GM23338 (cell line): ENCODE measurements around the gene PLA2G10. TPM values are rescaled to one million over a fixed set of nuclear protein-coding genes. Genes with fewer than 3 reads are reported as not detected.

Source experiments
- ATAC-seq: fragments of 200-7000 bp; cut with Tn5 transposase; 3 replicates; pipeline ENCODE4 v1.9.1; 2020
- DNase-seq: peaks from one replicate; pipeline ENCODE4 v3.0.0-alpha.2; 2015; ENCODE audit warnings: low spot score
- H2AFZ ChIP-seq: fragments of 200-600 bp; sonication (generic); 2 replicates; pipeline ENCODE4 v1.8.0; 2016; ENCODE audit warnings: antibody characterized with exemption, mild to moderate bottlenecking, moderate library complexity
- H3F3A ChIP-seq: fragments of 200-600 bp; sonication (generic); replicated peaks from 2 replicates; pipeline ENCODE4 v1.8.0; 2017; ENCODE audit warnings: antibody characterized with exemption, mixed run types, low read depth
- H3K27ac ChIP-seq: fragments of 200-600 bp; sonication (generic); 2 replicates; pipeline ENCODE4 v1.6.1; 2016; ENCODE audit warnings: low read depth
- H3K27me3 ChIP-seq: fragments of 200-600 bp; sonication (generic); 2 replicates; pipeline ENCODE4 v1.8.0; 2016; ENCODE audit warnings: mild to moderate bottlenecking, mixed run types, moderate library complexity; ENCODE audit not compliant: insufficient read depth
- H3K36me3 ChIP-seq: fragments of 200-600 bp; sonication (generic); 2 replicates; pipeline ENCODE4 v1.8.0; 2016; ENCODE audit warnings: mild to moderate bottlenecking; ENCODE audit not compliant: insufficient read depth
- H3K4me1 ChIP-seq: fragments of 200-600 bp; sonication (generic); 2 replicates; pipeline ENCODE4 v1.8.0; 2016; ENCODE audit warnings: mild to moderate bottlenecking, moderate library complexity; ENCODE audit not compliant: insufficient read depth
- H3K4me2 ChIP-seq: fragments of 200-600 bp; sonication (generic); 2 replicates; pipeline ENCODE4 v1.7.1; 2017; ENCODE audit warnings: mixed run types
- H3K4me3 ChIP-seq: fragments of 200-600 bp; sonication (generic); 2 replicates; pipeline ENCODE4 v1.6.1; 2016; ENCODE audit warnings: mixed run types
- H3K79me2 ChIP-seq: fragments of 200-600 bp; sonication (generic); replicated peaks from 2 replicates; pipeline ENCODE4 v1.8.0; 2017; ENCODE audit warnings: mild to moderate bottlenecking; ENCODE audit not compliant: insufficient read depth
- H3K9me2 ChIP-seq: fragments of 200-600 bp; sonication (generic); 2 replicates; pipeline ENCODE4 v1.8.0; 2017; ENCODE audit not compliant: insufficient read depth
- H4K20me1 ChIP-seq: fragments of 200-600 bp; sonication (generic); replicated peaks from 2 replicates; pipeline ENCODE4 v1.8.0; 2017; ENCODE audit warnings: mild to moderate bottlenecking; ENCODE audit not compliant: insufficient read depth
- H3K27ac Mint-ChIP-seq: 2 replicates; pipeline ENCODE4 v1.8.0; 2020; ENCODE audit warnings: inconsistent platforms, mild to moderate bottlenecking, moderate library complexity, mixed read lengths
- H3K27me3 Mint-ChIP-seq: 3 replicates; pipeline ENCODE4 v1.8.0; 2022; ENCODE audit warnings: low read depth, mild to moderate bottlenecking, moderate library complexity, mixed read lengths, inconsistent platforms; ENCODE audit not compliant: insufficient read depth, poor library complexity
- H3K36me3 Mint-ChIP-seq: 3 replicates; pipeline ENCODE4 v1.8.0; 2021; ENCODE audit warnings: low read depth, mild to moderate bottlenecking, inconsistent platforms, moderate library complexity, mixed read lengths
- H3K4me1 Mint-ChIP-seq: 3 replicates; pipeline ENCODE4 v1.8.0; 2020; ENCODE audit warnings: mild to moderate bottlenecking, inconsistent platforms, mixed read lengths
- H3K4me3 Mint-ChIP-seq: 3 replicates; pipeline ENCODE4 v1.8.0; 2021; ENCODE audit warnings: moderate library complexity, mild to moderate bottlenecking, inconsistent platforms, mixed read lengths
- H3K9me3 Mint-ChIP-seq: 3 replicates; pipeline ENCODE4 v1.8.0; 2020; ENCODE audit warnings: moderate library complexity, mild to moderate bottlenecking, inconsistent platforms, mixed read lengths
- CREB1 ChIP-seq: fragments of 250-450 bp; sonication (Bioruptor Pico); IDR thresholded peaks from 2 replicates; pipeline ENCODE4 v1.5.0; 2020; ENCODE audit warnings: low read depth, mild to moderate bottlenecking, moderate library complexity
- CTCF ChIP-seq, 2 experiments: fragments of 200-600 bp in 1 of 2; sonication (generic) in 1 of 2; conservative IDR thresholded peaks; 2 replicates each; pipeline versions ENCODE4 v1.5.1 to v1.6.1; 2016 to 2017; ENCODE audit warnings: antibody characterized with exemption in 2 of 2, low read depth in 2 of 2, mild to moderate bottlenecking in 2 of 2, moderate library complexity in 1 of 2
- EZH2 ChIP-seq: fragments of 200-600 bp; sonication (generic); IDR thresholded peaks from one replicate; pipeline ENCODE4 v1.8.0; 2017; ENCODE audit warnings: antibody characterized with exemption, mild to moderate bottlenecking, low read depth; ENCODE audit not compliant: unreplicated experiment
- EZH2phosphoT487 ChIP-seq: fragments of 200-600 bp; sonication (generic); IDR thresholded peaks from one replicate; pipeline ENCODE4 v1.8.1; 2018; ENCODE audit warnings: antibody characterized with exemption; ENCODE audit not compliant: unreplicated experiment
- JUNB ChIP-seq: IDR thresholded peaks from one replicate; pipeline ENCODE4 v1.6.1; 2016; ENCODE audit warnings: antibody characterized with exemption; ENCODE audit not compliant: unreplicated experiment
- NANOG ChIP-seq: IDR thresholded peaks from 2 replicates; pipeline ENCODE4 v1.6.1; 2016; ENCODE audit warnings: antibody characterized with exemption, borderline replicate concordance
- POLR2AphosphoS5 ChIP-seq: IDR thresholded peaks from 2 replicates; pipeline ENCODE4 v1.6.1; 2016; ENCODE audit warnings: antibody characterized with exemption, low read depth
- REST ChIP-seq: IDR thresholded peaks from one replicate; pipeline ENCODE4 v1.6.1; 2018; ENCODE audit warnings: antibody characterized with exemption; ENCODE audit not compliant: unreplicated experiment
- STAT1 ChIP-seq: IDR thresholded peaks from one replicate; pipeline ENCODE4 v1.6.1; 2016; ENCODE audit warnings: antibody characterized with exemption; ENCODE audit not compliant: unreplicated experiment
- ZNF114 ChIP-seq: fragments of 250-450 bp; sonication (Bioruptor Pico); IDR thresholded peaks from 2 replicates; pipeline ENCODE4 v1.5.0; 2020; ENCODE audit warnings: mild to moderate bottlenecking, moderate library complexity
- ZNF331 ChIP-seq: fragments of 250-450 bp; sonication (Bioruptor Pico); IDR thresholded peaks from 2 replicates; pipeline ENCODE4 v1.5.0; 2020; ENCODE audit warnings: low read depth, mild to moderate bottlenecking, moderate library complexity
- ZNF462 ChIP-seq: fragments of 250-450 bp; sonication (Bioruptor Pico); IDR thresholded peaks from 2 replicates; pipeline ENCODE4 v1.5.0; 2020; ENCODE audit warnings: mild to moderate bottlenecking, moderate library complexity
- polyA plus RNA-seq: library from polyadenylated mRNA; unstranded; fragments of >200 nt; fragmentation: Nextera tagmentation; extraction: Ambion mirVana; gene quantifications from 2 replicates; pipeline ENCODE4 v1.2.1, GENCODE V29; 2016
- total RNA-seq: library from RNA; depleted of rRNA; stranded (reverse); fragments of >200 nt; shearing (Covaris generic); gene quantifications from 2 replicates; pipeline ENCODE4 v1.2.3, GENCODE V29; 2014

Gene PLA2G10
- total and polyA plus RNA-seq, 2 experiments from 2014 or later: 0.94 to 1.2 TPM

- no peak for TF ChIP-seq ZNF114 (CRISPR knock-in tag)
- TF ChIP-seq JUNB: no peak
- TF ChIP-seq CREB1 (CRISPR knock-in tag): no peak
- TF ChIP-seq CTCF (conservative IDR thresholded peaks at IDR 0.05; ENCODE audit: low read depth in 2 of 2): no peak
Measured at GRCh38 chr16:14635395-14636165, 58.5 kb downstream of the PLA2G10 start (continued).

GRCh38 chr16:14634389-14634725 lies 59.8 kb downstream of the PLA2G10 start:
- Histone ChIP-seq H3K4me1 (peaks cover 34% of the 10 kb centered on the region), H3K4me3 (peak overlapping the region; percentile 78), H3F3A (peaks cover 30% of the 10 kb centered on the region), H3K79me2 (peaks cover 54% of the 10 kb centered on the region), H3K4me2 (peak overlapping the region; percentile 90), H2AFZ (no peak overlapping the region), H3K27me3 (no peaks in the 10 kb centered on the region), H3K27ac (peak overlapping the region; percentile 99), H3K36me3 (0 out of 2 replicates have a peak, but pooled peaks cover 1% of the 10 kb centered on the region), H4K20me1 (peaks cover 9% of the 10 kb centered on the region), H3K9me2 (no peaks in the 10 kb centered on the region)
- Mint-ChIP-seq H3K27ac (peak overlapping the region; percentile 97), H3K36me3 (peaks cover 33% of the 10 kb centered on the region), H3K27me3 (peaks cover 6% of the 10 kb centered on the region), H3K4me1 (peaks cover 40% of the 10 kb centered on the region), H3K4me3 (peak overlapping the region; percentile 99), H3K9me3 (no peaks in the 10 kb centered on the region)
- ATAC-seq (no peak), DNase-seq (no peak)
- TF ChIP-seq ZNF331 (CRISPR knock-in tag) (no peak), ZNF462 (CRISPR knock-in tag) (no peak), JUNB (no peak), REST (no peak), POLR2AphosphoS5 (no peak), EZH2 (no peak), STAT1 (no peak), ZNF114 (CRISPR knock-in tag) (no peak), EZH2phosphoT487 (no peak), NANOG (no peak)
